Myocyte (in vitro differentiated cells): ENCODE data around the gene ASMTL. TPM values are rescaled to one million over a fixed set of nuclear protein-coding genes. Genes with fewer than 3 reads are reported as not detected.
"Not testable (repeated sequence)": the region's sequence is repeated elsewhere in the genome, so short reads cannot be mapped to it uniquely, and the experiment has no call there.

ENCODE experiments used
- DNase-seq: peaks from one replicate; pipeline ENCODE4 v3.0.0-alpha.2; 2012; ENCODE audit warnings: low read depth
- total RNA-seq: library from RNA; depleted of rRNA; stranded (reverse); fragments of >200 nt; gene quantifications from 2 replicates; pipeline ENCODE4 v1.2.3, GENCODE V29; 2014

ASMTL gene
- total RNA-seq, 1 donor from 2014 or later: 18.8 TPM

DNA sequence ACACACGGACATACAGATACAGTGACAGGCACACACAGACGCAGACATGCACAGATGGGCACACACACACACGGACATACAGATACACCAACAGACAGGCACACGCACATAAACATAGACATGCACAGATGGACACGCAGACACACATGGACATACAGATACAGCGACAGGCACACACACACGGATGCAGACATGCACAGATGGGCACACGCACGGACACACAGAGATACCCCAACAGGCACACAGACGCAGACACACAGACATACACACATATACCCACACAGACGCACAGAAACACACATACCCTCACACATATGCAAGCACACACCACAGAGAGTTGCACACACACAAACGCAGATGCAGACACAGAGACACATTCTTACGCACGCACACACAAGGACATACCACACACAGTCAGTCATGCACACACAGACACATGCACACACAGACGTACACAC, 36.4 kb downstream of the ASMTL start:
- no peak for DNase-seq

DNA sequence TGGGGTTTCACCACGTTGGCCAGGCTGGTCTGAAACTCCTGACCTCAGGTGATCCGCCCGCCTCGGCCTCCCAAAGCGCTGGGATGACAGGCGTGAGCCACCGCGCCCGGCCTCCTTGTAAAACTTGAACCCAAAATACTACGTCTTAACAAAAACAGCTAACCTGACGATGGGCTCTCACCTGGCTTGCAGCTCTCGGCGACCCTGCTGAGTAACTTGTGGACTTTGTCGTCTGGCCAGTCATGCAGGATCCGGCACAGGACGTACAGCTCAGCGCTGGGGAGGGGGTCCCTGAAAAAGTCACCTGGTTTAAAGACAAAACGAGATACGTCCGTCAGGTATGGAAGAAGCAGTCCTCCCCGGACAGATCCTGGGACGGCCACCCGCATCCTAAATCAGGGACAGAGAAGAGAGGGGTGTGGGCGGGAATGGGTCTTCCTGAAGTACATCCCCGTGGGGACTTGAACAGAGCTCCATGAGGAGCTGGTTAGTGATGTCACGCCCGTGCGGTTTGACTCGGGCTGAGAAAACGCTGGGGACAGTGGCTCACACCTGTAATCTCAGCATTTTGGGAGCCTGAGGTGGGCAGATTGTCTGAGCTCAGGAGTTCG, 40.1 kb downstream of the ASMTL start:
- DNase-seq: no peak

DNA sequence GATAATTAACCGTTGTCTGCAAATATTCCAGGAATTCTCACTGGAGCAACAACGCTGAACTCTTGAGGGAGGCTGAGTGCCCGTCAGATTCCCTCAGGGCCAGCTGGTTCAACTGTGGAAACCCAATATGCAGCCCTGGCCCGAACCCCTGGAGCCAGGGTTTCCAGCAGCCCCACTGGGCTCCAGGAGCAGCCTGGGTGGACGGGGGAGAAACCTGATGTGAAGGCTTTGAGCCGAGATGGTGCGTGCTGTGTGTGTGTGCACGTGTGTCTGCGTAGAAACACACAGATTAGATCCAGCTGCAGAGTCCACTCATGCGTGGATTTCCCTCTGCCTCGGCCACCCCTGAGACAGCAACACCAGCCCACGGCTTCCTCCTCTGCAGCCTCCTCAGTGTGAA, 41.4 kb downstream of the ASMTL start:
- DNase-seq: no peak

DNA sequence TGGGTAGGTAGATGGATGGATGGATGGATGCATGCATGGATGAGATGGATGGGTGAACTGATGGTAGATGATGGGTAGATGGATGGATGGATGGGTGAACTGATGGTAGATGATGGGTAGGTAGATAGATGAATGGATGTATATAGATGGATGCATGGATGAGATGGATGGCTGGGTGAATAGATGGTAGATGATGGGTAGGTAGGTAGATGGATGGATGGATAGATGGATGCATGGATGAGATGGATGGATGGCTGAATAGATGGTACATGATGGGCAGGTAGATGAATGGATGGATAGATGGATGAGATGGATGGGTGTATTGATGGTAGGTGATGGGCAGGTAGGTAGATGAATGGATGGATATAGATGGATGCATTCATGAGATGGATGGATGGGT, 45.7 kb downstream of the ASMTL start:
- DNase-seq: no peak

DNA sequence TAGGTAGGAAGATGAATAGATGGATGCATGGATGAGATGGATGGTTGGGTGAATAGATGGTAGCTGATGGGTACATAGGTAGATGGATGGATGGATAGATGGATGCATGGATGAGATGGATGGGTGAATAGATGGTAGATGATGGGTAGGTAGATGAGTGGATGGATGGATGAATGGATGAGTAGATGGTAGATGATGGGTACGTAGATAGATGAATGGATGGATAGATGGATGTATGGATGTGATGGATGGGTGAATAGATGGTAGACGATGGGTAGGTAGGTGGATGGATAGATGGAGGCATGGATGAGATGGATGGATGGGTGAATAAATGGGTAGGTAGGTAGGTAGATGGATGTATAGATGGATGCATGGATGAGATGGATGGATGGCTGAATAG, 46.9 kb downstream of the ASMTL start:
- not testable (repeated sequence) for DNase-seq

DNA sequence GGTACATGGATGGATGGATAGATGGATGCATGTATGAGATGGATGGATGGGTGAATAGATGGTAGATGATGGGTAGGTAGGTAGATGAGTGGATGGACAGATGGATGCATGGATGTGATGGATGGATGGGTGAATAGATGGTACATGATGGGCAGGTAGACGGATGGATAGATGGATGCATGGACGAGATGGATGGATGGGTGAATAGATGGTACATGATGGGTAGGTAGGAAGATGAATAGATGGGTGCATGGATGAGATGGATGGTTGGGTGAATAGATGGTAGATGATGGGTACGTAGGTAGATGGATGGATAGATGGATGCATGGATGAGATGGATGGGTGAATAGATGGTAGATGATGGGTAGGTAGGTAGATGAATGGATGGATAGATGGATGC, 48.8 kb downstream of the ASMTL start:
- not testable (repeated sequence) for DNase-seq

DNA sequence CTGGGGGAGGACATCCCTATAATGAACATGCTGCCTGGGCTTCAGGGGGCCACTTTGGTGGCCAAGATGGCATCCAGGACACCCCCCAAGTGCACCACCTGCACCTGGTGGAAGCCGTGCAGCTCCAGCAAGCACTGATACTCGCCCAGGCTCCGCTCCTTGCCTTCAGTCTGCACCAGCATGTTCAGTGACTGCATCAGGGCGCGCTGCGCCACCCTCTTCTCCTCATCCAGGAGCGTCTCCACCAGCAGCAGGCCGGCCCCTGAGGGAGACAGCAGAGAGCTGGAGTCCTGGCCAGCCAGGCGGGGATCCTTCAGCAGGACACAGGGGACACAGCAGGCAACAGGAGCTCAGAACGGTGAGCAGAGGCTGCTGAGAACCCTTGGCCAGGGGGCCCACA, 49.5 kb downstream of the ASMTL start:
- DNase-seq: no peak

DNA sequence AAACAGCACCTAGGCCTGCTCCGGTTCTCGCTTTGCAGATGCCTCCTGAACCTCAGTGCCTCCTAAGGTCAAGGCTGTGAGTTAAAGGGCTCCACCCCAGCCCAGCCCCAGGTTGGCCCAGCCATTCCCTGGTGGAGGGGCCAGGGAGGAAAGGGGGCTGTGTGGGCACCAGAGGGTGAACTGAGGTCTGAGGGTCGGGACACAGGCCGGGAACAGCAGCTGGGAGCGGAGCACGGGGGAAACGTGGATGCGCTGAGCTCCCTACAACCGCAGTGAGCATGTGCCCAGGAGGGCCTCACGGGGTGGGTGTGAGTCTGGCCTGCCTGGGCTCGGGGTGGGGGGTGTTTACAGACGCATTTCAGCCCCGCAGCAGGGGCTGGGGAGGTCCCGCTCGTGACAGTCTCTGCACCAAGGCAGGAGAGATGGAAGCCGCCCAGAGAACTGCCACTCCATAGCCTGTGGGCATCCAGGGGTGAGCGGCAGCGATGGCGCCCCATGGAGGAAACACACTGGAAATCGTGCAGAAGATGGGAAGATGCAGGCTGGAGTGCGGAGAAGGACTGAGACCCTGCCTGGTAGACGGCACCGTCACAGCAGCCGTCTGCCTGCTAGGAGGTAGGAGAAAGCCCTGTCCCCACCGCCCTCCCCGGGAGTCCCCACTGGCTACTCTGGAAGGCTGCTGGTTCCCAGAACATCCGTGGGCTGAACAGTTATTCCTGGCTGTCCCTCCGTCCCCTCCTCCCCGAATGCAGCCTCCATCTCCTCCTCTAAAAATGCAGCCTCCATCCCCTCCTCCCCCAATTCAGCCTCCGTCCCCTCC, 50.9 kb downstream of the ASMTL start:
- DNase-seq: no peak

DNA sequence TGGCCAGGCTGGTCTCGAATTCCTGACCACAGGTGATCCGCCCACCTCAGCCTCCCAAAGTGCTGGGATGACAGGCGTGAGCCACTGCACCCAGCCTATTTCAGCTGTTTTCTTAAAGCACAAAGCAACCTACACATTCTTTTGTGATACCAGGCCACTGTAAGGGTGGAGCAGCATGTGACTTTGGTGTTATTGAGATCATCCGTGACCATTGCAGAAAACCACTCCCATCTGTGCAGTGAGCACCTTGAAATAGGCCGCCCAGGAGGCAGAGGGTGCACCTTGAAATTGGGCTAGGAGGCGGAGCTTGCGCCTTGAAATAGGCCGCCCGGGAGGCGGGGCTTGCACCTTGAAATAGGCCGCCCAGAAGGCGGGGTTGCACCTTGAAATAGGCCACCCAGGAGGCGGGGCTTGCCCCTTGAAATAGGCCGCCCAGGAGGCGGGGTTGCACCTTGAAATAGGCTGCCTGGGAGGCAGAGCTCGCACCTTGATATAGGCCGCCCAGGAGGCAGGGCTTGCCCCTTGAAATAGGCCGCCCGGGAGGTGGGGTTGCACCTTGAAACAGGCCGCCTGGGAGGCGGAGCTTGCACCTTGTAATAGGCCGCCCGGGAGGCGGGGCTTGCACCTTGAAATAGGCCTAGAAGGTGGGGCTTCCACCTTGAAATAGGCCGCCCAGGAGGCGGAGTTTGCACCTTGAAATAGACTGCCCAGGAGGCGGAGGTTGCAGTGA, 51.8 kb downstream of the ASMTL start:
- DNase-seq: no peak

DNA sequence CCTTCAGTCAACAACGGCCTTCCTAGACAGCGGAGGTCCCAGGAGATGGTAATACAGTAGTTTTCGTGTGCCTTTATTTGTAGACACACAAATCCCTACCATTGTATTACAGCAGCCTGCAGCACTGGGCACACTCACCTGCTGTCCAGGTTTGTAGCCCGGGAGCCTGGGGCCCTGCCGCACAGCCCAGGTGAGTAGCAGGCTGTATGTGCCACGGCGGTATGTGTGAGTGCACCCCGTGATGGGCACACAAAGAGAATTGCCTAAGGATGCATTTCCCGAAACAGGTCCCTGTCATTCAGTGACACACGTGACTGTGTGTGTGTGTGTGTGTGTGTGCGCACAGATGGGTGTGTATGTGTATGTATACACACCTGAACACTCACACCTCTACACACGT, 52.7 kb downstream of the ASMTL start:
- DNase-seq: no peak

DNA sequence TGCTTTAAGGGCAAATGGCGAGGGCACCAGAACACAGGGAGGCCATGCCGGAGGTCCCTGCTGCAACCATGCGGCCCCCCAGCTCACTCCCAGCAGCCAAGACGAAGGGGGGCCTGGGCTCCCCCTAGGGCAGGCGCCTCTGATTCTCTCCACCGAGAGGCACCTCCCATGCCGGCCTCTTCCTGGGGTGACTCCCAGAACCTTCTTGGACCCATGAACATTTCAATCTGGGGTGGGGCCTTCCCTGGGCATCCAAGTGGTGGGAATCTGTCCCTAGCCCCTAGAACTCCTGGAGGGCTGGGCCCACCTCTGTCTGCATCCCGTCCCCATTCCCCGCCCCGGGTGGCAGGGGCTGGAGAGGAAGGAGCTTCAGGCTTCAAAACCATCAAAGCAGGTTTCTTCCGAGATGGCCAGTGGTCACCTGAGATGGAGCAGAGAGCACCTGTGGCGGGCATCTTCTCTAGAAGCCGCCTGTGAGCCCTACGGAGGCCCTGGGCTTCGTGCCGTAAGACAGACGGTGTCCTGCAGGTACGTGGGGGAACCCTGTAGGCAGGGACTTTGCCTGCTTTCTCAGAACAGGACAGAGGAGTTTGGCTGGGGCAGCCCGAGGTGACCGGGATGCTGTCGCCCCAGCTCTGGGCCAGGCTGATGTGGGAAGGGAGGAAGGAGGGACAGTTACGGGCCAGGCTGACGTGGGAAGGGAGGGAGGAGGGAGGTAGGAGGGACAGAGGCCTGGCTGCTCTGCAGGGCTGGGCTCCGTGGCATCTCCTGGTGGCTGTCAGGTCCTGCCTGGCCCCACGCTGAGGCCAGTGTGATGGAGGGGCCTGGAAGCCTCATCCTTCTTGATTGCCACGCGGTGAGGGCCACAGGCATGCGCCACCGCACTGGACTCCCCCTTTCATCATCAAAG, 54.0 kb downstream of the ASMTL start:
- no peak for DNase-seq

DNA sequence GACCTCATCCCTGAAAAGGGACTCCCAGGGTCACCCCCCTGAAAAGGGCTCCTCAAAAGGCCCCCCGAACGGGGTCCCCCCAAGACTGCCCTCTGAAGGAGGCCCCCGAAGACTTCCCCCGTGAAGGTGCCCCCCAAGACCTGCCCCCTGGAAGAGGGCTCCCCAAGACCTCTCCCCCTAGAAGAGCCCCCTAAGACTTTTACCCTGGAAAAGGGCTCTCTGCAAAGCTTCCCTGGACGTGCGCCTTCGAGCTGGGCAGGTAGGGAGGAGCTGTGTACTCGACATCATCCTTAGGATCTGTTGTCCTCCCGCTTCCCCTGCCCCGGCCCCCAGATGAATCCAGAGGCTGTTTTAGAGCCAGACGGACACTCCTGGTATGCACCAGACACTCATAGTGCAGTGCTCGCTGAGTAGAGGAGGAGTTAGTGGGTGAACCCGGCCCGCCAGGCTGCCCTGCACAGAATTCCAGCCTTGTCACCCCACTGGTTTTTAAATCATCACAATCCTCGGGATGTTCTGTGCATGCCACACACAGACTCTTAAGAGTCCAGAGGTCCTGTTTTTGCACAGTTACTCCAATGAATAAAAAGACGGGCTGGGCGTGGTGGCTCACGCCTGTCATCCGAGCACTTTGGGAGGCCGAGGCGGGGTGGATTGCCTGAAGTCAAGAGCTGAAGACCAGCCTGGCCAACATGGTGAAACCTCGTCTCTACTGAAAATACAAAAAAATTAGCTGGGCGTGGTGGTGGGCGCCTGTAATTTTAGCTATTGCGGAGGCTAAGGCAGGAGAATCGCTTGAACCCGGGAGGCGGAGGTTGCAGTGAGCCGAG, 55.1 kb downstream of the ASMTL start:
- DNase-seq: no peak

DNA sequence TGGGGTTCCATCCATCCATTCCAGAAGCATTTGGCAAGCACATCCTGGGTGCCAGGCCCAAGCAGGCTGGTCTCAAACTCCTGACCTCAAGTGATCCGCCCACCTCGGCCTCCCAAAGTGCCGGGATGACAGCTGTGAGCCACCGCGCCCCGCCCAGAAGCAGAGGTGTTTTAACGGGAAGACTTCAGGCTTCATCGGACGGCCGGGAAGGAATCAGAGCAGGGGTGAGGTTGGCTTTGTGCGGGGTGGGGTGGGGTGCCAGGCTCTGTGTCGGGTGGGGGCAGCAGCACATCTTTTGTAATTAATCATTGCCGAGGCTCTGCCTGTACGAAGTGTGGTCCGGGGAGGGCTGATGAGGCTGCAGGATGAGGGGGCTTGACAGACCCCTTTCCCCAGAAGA, 55.7 kb downstream of the ASMTL start:
- DNase-seq: no peak

DNA sequence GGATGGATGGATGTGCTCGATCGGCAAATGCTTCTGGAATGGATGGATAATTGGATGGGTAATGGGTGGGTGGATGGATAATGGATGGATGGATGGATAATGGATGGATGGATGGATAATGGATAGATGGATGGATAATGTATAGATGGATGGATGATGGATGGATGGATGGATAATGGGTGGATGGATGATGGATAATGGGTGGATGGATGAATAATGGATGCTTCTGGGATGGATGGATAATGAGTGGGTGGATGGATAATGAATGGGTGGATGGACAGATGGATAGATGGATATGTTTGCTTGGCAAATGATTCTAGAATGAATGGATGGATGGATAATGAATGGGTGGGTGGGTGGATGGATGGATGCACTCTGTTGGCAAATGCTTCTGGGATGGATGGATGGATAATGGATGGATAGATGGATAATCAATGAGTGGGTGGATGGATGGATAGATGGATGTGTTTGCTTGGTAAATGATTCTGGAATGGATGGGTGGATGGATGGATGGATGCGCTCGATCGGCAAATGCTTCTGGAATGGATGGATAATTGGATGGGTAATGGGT, 57.0 kb downstream of the ASMTL start:
- DNase-seq: no peak

DNA sequence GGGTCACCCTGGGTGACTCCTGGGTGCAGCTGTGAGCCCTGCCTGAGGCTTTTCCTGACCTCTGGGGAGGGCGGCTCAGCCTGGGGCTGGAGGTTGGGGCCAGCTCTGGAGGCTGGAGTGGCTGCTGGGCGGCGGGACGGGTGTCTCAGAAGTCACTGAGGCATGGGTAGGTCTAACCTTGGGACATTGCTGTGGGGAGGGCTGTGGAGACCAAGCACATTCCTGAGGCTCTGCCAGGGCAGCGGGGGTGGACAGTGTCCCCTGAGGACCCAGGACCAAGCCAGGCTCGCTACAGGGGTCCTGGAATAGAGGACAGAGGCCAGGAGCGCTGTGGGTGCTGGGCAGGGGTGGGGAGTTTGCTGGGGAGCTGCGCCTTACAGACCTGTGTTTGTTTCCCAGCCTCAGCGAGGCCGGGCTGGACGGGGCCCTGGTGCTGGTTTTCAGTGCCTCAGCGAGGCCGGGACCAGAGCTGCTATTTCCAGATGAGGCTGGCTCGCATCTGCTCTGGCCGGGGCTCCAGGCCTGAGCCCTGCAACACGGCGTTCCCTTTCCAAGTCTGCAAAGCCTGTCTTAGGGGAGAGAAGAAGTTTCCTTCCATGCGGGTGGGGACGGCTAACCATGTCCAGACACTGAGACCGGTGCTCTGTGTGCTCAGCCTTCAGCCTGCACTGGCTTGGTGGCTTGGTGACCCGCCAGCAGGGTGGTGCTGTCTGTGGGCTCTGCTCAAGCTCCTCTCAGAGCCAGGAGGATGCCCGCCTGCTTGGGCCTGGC, 57.8 kb downstream of the ASMTL start:
- peak; percentile 87 for DNase-seq

DNA sequence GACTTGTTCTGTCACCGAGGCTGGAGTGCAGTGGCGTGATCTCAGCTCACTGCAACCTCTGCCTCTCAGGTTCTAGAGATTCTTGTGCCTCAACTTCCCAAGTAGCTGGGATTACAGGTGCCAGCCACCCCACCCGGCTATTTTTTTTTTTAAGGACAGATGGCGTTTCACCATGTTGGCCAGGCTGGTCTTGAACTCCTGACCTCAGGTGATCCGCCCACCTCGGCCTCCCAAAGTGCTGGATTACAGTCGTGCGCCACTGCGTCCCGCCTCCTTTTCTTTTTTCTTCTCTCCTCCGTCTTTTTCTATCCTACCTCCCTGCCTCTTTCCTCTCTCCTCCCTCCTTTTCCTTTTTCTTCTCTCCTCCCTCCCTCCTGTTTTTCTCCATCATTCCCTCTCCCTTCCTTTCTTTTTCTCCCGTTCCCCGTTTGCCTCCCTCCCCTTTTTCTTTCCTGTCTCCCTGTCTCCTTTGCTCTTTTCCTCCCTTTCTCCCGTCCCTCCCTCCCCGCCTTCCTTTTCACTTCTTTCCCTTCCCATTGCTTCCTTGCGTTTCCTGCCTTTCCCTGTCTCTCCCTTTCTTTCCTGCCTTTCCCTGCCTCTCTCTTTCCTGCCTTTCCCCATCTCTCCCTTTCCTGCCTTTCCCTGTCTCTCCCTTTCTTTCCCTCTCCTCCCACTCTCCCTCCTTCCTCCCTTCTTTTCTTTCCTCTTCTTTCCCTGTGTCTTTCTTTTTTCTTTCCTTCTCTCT, 58.7 kb downstream of the ASMTL start:
- no peak for DNase-seq

DNA sequence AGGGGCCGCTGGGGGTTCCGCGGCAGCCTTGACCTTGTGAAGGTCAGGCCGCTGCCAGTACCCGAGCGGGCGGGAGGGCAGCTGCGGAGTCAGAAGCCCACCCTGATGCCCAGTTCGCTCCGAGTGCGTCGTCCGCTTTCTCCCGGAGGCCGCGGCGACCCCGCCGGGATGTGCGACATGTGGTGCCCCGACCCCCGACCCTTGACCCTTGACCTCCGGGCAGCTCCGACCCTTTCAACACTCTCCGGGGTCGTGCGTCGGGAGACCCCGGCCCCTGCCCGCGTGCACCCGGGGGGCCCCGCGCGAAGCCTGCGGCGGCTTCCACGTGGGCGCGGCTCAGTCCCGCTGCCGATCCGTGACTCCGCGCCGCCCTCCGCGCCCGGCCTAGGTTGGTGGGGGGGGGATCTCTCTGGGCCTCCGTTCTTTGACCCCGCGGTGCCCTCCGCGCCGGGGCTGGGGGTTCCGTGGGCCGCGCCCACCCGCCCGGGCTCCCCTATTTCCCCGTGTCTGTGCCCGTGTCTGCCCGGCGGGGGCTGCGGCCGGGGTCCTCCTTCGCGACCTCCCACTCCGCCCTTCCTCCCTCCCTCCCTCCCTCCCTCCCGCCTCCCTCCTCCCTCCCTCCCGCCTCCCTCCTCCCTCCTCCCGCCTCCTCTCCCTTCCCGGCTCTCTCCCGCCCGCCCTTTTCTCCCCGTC, 60.2 kb downstream of the ASMTL start:
- peak; percentile 73 for DNase-seq
